Measurements from ENCODE around the gene UBE2L5. TPM values are rescaled to one million over a fixed set of nuclear protein-coding genes. Genes with fewer than 3 reads are reported as not detected.
"Not testable (repeated sequence)": the region's sequence is repeated elsewhere in the genome, so short reads cannot be mapped to it uniquely, and the experiment has no call there.

The UBE2L5 gene
- total RNA-seq, 4 donors from 2014 or later, result not detected

- H3K27me3 ChIP-seq, result no peaks in the 10 kb centered on the region
- H3K4me3 ChIP-seq, result no peak overlapping the region
- H3K36me3 ChIP-seq, result no peaks in the 10 kb centered on the region
- intact Hi-C loops (cut with DNase I; ENCODE audit: low total_unique reads) (no loop called here), in situ Hi-C loops (cut with MboI; ENCODE audit: low sequenced_read_pairs in 4 of 4) (loop anchor here in 1 of 4 donors (25.0 kb wide), 1 partner anchor 301 kb away; no protein-coding TSS in a partner anchor)
- H3K27ac ChIP-seq, result no peak overlapping the region
- H3K4me1 ChIP-seq, result no peaks in the 10 kb centered on the region
- no peak for TF ChIP-seq POLR2A (IDR thresholded peaks at IDR 0.05)
- TF ChIP-seq CTCF (IDR thresholded peaks at IDR 0.05 in 4 of 5, conservative IDR thresholded peaks at IDR 0.05 in 1 of 5), result no peak
- DNase-seq (no peak), ATAC-seq (no peak)
- no peaks in the 10 kb centered on the region for H3K9me3 ChIP-seq
Observed at GRCh38 chr13:30438286-30438685, 16.0 kb downstream of the UBE2L5 start.

- Histone ChIP-seq H3K4me3 (no peak overlapping the region), H3K36me3 (no peaks in the 10 kb centered on the region), H3K27me3 (no peaks in the 10 kb centered on the region), H3K27ac (no peak overlapping the region), H3K9me3 (no peaks in the 10 kb centered on the region), H3K4me1 (peaks cover 7 to 11% of the 10 kb centered on the region in 2 donors)
- intact Hi-C loops (cut with DNase I; ENCODE audit: low total_unique reads) (no loop called here), in situ Hi-C loops (cut with MboI; ENCODE audit: low sequenced_read_pairs in 4 of 4) (loop anchor here in 1 of 4 donors (25.0 kb wide), 1 partner anchor 304 kb away; no protein-coding TSS in a partner anchor)
- DNase-seq (no peak), ATAC-seq (no peak)
- TF ChIP-seq POLR2A (IDR thresholded peaks at IDR 0.05), result no peak
- TF ChIP-seq CTCF (IDR thresholded peaks at IDR 0.05 in 4 of 5, conservative IDR thresholded peaks at IDR 0.05 in 1 of 5), result no peak
Observed at GRCh38 chr13:30440910-30441703, 18.8 kb downstream of the UBE2L5 start.

- no peaks in the 10 kb centered on the region for H3K36me3 ChIP-seq
- DNase-seq (no peak), ATAC-seq (no peak)
- in situ Hi-C loops (cut with MboI; ENCODE audit: low sequenced_read_pairs in 4 of 4) (loop anchor here in 1 of 4 donors (25.0 kb wide), 1 partner anchor 306 kb away; no protein-coding TSS in a partner anchor), intact Hi-C loops (cut with DNase I; ENCODE audit: low total_unique reads) (no loop called here)
- TF ChIP-seq POLR2A (IDR thresholded peaks at IDR 0.05) (no peak), CTCF (IDR thresholded peaks at IDR 0.05 in 4 of 5, conservative IDR thresholded peaks at IDR 0.05 in 1 of 5) (no peak)
- H3K4me3 ChIP-seq, result no peak overlapping the region
- no peaks in the 10 kb centered on the region for H3K9me3 ChIP-seq
- no peaks in the 10 kb centered on the region for H3K27me3 ChIP-seq
- peaks cover 12 to 15% of the 10 kb centered on the region in 2 donors for H3K4me1 ChIP-seq
- H3K27ac ChIP-seq, result no peak overlapping the region
Observed at GRCh38 chr13:30442926-30443325, 20.6 kb downstream of the UBE2L5 start.

- intact Hi-C loops (cut with DNase I; ENCODE audit: low total_unique reads); DNase-seq; H3K27me3 ChIP-seq; H3K36me3 ChIP-seq; H3K4me3 ChIP-seq; H3K27ac ChIP-seq; H3K9me3 ChIP-seq; ATAC-seq: not testable (repeated sequence)
- in situ Hi-C loops (cut with MboI; ENCODE audit: low sequenced_read_pairs in 4 of 4), result loop anchor here in 1 of 4 donors (25.0 kb wide), 1 partner anchor 306 kb away; no protein-coding TSS in a partner anchor
- peaks cover 12 to 15% of the 10 kb centered on the region in 2 donors for H3K4me1 ChIP-seq
Observed at GRCh38 chr13:30443491-30443890, 21.2 kb downstream of the UBE2L5 start.

- intact Hi-C loops (cut with DNase I; ENCODE audit: low total_unique reads), result loop anchor here (2.0 kb wide), 1 partner anchor 21 kb away; the partner anchor contains the start of gene UBE2L5
- Histone ChIP-seq H3K27ac (no peak overlapping the region), H3K27me3 (no peaks in the 10 kb centered on the region), H3K9me3 (no peaks in the 10 kb centered on the region), H3K4me1 (peaks cover 12 to 15% of the 10 kb centered on the region in 2 donors), H3K4me3 (no peak overlapping the region), H3K36me3 (no peaks in the 10 kb centered on the region)
- DNase-seq (no peak), ATAC-seq (no peak)
- TF ChIP-seq CTCF (IDR thresholded peaks at IDR 0.05 in 4 of 5, conservative IDR thresholded peaks at IDR 0.05 in 1 of 5) (no peak), POLR2A (IDR thresholded peaks at IDR 0.05) (no peak)
- in situ Hi-C loops (cut with MboI; ENCODE audit: low sequenced_read_pairs in 4 of 4), result loop anchor here in 1 of 4 donors (25.0 kb wide), 1 partner anchor 307 kb away; no protein-coding TSS in a partner anchor
Observed at GRCh38 chr13:30443957-30444404, 21.7 kb downstream of the UBE2L5 start.

Measured in gastrocnemius medialis (tissue), 4 donors.